Mucosa of gallbladder (tissue), 1 donor: Measurements from ENCODE around the gene LCN12. TPM values are rescaled to one million over a fixed set of nuclear protein-coding genes. Genes with fewer than 3 reads are reported as not detected.
A peak's percentile ranks its signal among the peaks of the same experiment; 100 is the strongest.

Experiments used
- DNase-seq: peaks from one replicate; pipeline ENCODE4 v3.0.0-alpha.2; 2020; ENCODE audit warnings: low spot score
- total RNA-seq: library from RNA; stranded (reverse); gene quantifications from one replicate; pipeline ENCODE4 v1.2.1, GENCODE V29; 2021
- donor health status: DM: no; HTN: no; CAD: no.

The LCN12 gene
- total RNA-seq, 1 donor from 2014 or later, result 10.0 TPM

- no peak for DNase-seq
Observed at GRCh38 chr9:136974817-136975535, 22.9 kb downstream of the LCN12 start.

GRCh38 chr9:136975644-136976043 lies 23.6 kb downstream of the LCN12 start:
- DNase-seq, result no peak

GRCh38 chr9:136977223-136977622 lies 25.1 kb downstream of the LCN12 start, which contains the start of gene PTGDS:
Gene PTGDS (plus strand): TSS chr9:136977504. CDS start chr9:136977579, 75 bp downstream.
- peak; percentile 44 for DNase-seq

GRCh38 chr9:136977649-136978072 lies 25.6 kb downstream of the LCN12 start:
- no peak for DNase-seq

GRCh38 chr9:136978073-136978864 lies 26.2 kb downstream of the LCN12 start:
- peak; percentile 60 for DNase-seq

- no peak for DNase-seq
Observed at GRCh38 chr9:136978865-136979544, 26.9 kb downstream of the LCN12 start.

- DNase-seq, result no peak
Observed at GRCh38 chr9:136979769-136980587, 27.9 kb downstream of the LCN12 start.

- no peak for DNase-seq
Observed at GRCh38 chr9:136980669-136981478, 28.8 kb downstream of the LCN12 start.

GRCh38 chr9:136981588-136982231 lies 29.6 kb downstream of the LCN12 start:
- no peak for DNase-seq

GRCh38 chr9:136982232-136983051 lies 30.4 kb downstream of the LCN12 start, which contains the start of gene LCNL1:
Gene LCNL1 (plus strand): TSS chr9:136982993. CDS start chr9:136983587, 594 bp downstream.
- no peak for DNase-seq

GRCh38 chr9:136983167-136983566 lies 31.1 kb downstream of the LCN12 start:
- no peak for DNase-seq

GRCh38 chr9:136983656-136984314 lies 31.7 kb downstream of the LCN12 start:
- no peak for DNase-seq

- no peak for DNase-seq
Observed at GRCh38 chr9:136984464-136985026, 32.5 kb downstream of the LCN12 start.

GRCh38 chr9:136985027-136985602 lies 33.0 kb downstream of the LCN12 start:
- DNase-seq, result no peak

- no peak for DNase-seq
Observed at GRCh38 chr9:136985853-136986252, 33.8 kb downstream of the LCN12 start.

GRCh38 chr9:136988872-136989271 lies 36.8 kb downstream of the LCN12 start:
- DNase-seq, result no peak

GRCh38 chr9:136990242-136990911 lies 38.3 kb downstream of the LCN12 start:
- DNase-seq, result no peak
